ENCODE results near the gene ZNF879. TPM values are rescaled to one million over a fixed set of nuclear protein-coding genes. Genes with fewer than 3 reads are reported as not detected.

The ZNF879 gene
- total RNA-seq, 4 donors from 2014 or later: 3.0 to 8.2 (median 6.3) TPM

- no peaks in the 10 kb centered on the region for H3K36me3 ChIP-seq
- H3K4me1 ChIP-seq: no peaks in the 10 kb centered on the region
- H3K27me3 ChIP-seq: peaks cover 26% of the 10 kb centered on the region
- no peak for DNase-seq
- in situ Hi-C loops (cut with MboI; ENCODE audit: low pct_ligation_motif_present in 1 of 4, low pct_unique_long_range_greater_than_20kb in 1 of 4, low sequenced_read_pairs in 3 of 4): no loop called here
- intact Hi-C loops (cut with DNase I; ENCODE audit: low total_unique reads): no loop called here
- 77% methylated on average over 11 of the region's 11 CpGs; no CpG with 5 or more reads in 1 of the 2 donors for WGBS, 2 donors (ENCODE audit: low coverage in 1 of 2)
- no peak overlapping the region for H3K27ac ChIP-seq
- no peak for TF ChIP-seq EP300 (IDR thresholded peaks at IDR 0.05; ENCODE audit: low read depth)
- no peak for TF ChIP-seq POLR2A (IDR thresholded peaks at IDR 0.05)
- no peak for TF ChIP-seq CTCF (IDR thresholded peaks at IDR 0.05)
- TF ChIP-seq POLR2AphosphoS5 (IDR thresholded peaks at IDR 0.05): no peak
- peaks cover 0 to 5% of the 10 kb centered on the region in 2 donors for H3K9me3 ChIP-seq
- no peak overlapping the region for H3K4me3 ChIP-seq
Observed at GRCh38 chr5:178996156-178996555, 27.4 kb upstream of the ZNF879 start.

GRCh38 chr5:178997191-178997590 is 26.4 kb upstream of the ZNF879 start:
- WGBS, 2 donors (ENCODE audit: low coverage in 1 of 2): 63% methylated on average over 6 of the region's 6 CpGs; no CpG with 5 or more reads in 1 of the 2 donors
- DNase-seq: no peak
- Histone ChIP-seq H3K9me3 (peaks cover 0 to 5% of the 10 kb centered on the region in 2 donors), H3K36me3 (no peaks in the 10 kb centered on the region), H3K4me1 (no peaks in the 10 kb centered on the region), H3K4me3 (no peak overlapping the region), H3K27ac (no peak overlapping the region), H3K27me3 (peaks cover 26% of the 10 kb centered on the region)
- intact Hi-C loops (cut with DNase I; ENCODE audit: low total_unique reads) (no loop called here), in situ Hi-C loops (cut with MboI; ENCODE audit: low pct_ligation_motif_present in 1 of 4, low pct_unique_long_range_greater_than_20kb in 1 of 4, low sequenced_read_pairs in 3 of 4) (no loop called here)
- TF ChIP-seq POLR2A (IDR thresholded peaks at IDR 0.05): no peak
- TF ChIP-seq CTCF (IDR thresholded peaks at IDR 0.05): no peak
- no peak for TF ChIP-seq POLR2AphosphoS5 (IDR thresholded peaks at IDR 0.05)
- no peak for TF ChIP-seq EP300 (IDR thresholded peaks at IDR 0.05; ENCODE audit: low read depth)

DNA sequence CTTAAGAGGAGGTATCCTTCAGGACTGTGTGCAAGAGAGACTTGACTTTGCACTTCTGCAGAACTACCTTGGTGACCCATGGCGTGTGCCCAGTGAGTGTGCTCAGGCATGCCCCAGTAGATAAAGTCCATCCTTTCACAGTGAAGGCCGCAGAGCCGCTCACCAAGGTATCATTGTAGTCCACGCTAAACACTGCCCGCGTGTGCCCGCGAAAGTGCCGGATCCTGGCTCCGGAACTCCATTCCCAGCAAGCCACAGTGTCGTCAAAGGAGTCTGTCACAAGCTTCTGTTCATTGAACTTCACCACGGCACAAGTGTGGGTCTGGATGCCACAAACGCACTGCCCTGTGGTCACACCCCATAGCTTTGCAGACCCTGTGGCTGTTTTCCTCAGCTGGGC is 25.2 kb upstream of the ZNF879 start:
- Histone ChIP-seq H3K4me3 (no peak overlapping the region), H3K9me3 (peaks cover 0 to 5% of the 10 kb centered on the region in 2 donors), H3K27ac (no peak overlapping the region), H3K27me3 (peaks cover 20% of the 10 kb centered on the region), H3K36me3 (no peaks in the 10 kb centered on the region), H3K4me1 (no peaks in the 10 kb centered on the region)
- DNase-seq: no peak
- TF ChIP-seq EP300 (IDR thresholded peaks at IDR 0.05; ENCODE audit: low read depth): no peak
- no peak for TF ChIP-seq CTCF (IDR thresholded peaks at IDR 0.05)
- no peak for TF ChIP-seq POLR2A (IDR thresholded peaks at IDR 0.05)
- TF ChIP-seq POLR2AphosphoS5 (IDR thresholded peaks at IDR 0.05): no peak
- 91% methylated on average over 13 of the region's 13 CpGs; no CpG with 5 or more reads in 1 of the 2 donors for WGBS, 2 donors (ENCODE audit: low coverage in 1 of 2)
- in situ Hi-C loops (cut with MboI; ENCODE audit: low pct_ligation_motif_present in 1 of 4, low pct_unique_long_range_greater_than_20kb in 1 of 4, low sequenced_read_pairs in 3 of 4): no loop called here
- intact Hi-C loops (cut with DNase I; ENCODE audit: low total_unique reads): no loop called here

DNA sequence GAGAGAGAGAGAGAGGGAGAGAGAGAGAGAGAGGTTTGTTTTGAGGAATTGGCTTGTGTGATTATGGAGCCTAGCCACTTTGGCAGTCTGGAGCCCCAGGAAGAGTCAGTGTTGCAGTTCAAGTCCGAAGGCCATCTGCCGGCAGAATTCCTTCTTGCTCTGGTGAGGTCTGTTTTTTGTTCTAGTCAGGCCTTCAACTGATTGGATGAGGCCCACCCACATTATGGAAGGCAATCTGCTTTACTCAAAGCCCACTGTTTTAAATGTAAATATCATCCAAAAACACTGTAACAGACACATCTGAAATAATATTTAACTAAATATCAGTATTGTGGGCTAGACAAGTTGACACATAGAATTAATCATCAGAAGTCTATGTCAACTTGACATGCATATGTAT is 17.0 kb upstream of the ZNF879 start:
- 77 to 100% methylated on average over 1 to 2 of the region's 2 CpGs for WGBS, 2 donors (ENCODE audit: low coverage in 1 of 2)
- Histone ChIP-seq H3K27me3 (no peaks in the 10 kb centered on the region), H3K36me3 (no peaks in the 10 kb centered on the region), H3K4me3 (no peak overlapping the region), H3K4me1 (no peaks in the 10 kb centered on the region), H3K27ac (no peak overlapping the region), H3K9me3 (peaks cover 0 to 4% of the 10 kb centered on the region in 2 donors)
- no peak for DNase-seq
- TF ChIP-seq POLR2AphosphoS5 (IDR thresholded peaks at IDR 0.05) (no peak), POLR2A (IDR thresholded peaks at IDR 0.05) (no peak), EP300 (IDR thresholded peaks at IDR 0.05; ENCODE audit: low read depth) (no peak), CTCF (IDR thresholded peaks at IDR 0.05) (no peak)
- in situ Hi-C loops (cut with MboI; ENCODE audit: low pct_ligation_motif_present in 1 of 4, low pct_unique_long_range_greater_than_20kb in 1 of 4, low sequenced_read_pairs in 3 of 4): no loop called here
- intact Hi-C loops (cut with DNase I; ENCODE audit: low total_unique reads): no loop called here

Data from transverse colon (tissue), 4 donors.